ENCODE measurements around the gene FSTL4. TPM values are rescaled to one million over a fixed set of nuclear protein-coding genes. Genes with fewer than 3 reads are reported as not detected.
A peak's percentile ranks its signal among the peaks of the same experiment; 100 is the strongest.
"Not testable (repeated sequence)": the region's sequence is repeated elsewhere in the genome, so short reads cannot be mapped to it uniquely, and the experiment has no call there.

FSTL4 gene
- total RNA-seq, 1 donor from 2014 or later = 11.3 TPM

GRCh38 chr5:133397990-133398645 lies 214.2 kb downstream of the FSTL4 start:
- H3K4me1 Mint-ChIP-seq (ENCODE audit: unreplicated experiment) = peaks cover 26% of the 10 kb centered on the region
- H3K27me3 Mint-ChIP-seq = peaks cover 6% of the 10 kb centered on the region
- TF ChIP-seq CTCF (conservative IDR thresholded peaks at IDR 0.05) = no peak
- peaks cover 10% of the 10 kb centered on the region for H3K36me3 Mint-ChIP-seq
- H3K4me3 Mint-ChIP-seq = no peak overlapping the region
- no peak for DNase-seq (ENCODE audit: extremely low spot score, unreplicated experiment)
- peak overlapping the region; percentile 62 for H3K27ac Mint-ChIP-seq
- H3K9me3 Mint-ChIP-seq = peaks cover 4% of the 10 kb centered on the region

- H3K27me3 Mint-ChIP-seq = peaks cover 6% of the 10 kb centered on the region
- H3K9me3 Mint-ChIP-seq = peaks cover 4% of the 10 kb centered on the region
- no peak for TF ChIP-seq CTCF (conservative IDR thresholded peaks at IDR 0.05)
- peaks cover 10% of the 10 kb centered on the region for H3K36me3 Mint-ChIP-seq
- no peak for DNase-seq (ENCODE audit: extremely low spot score, unreplicated experiment)
- H3K27ac Mint-ChIP-seq = peak overlapping the region; percentile 62
- peaks cover 26% of the 10 kb centered on the region for H3K4me1 Mint-ChIP-seq (ENCODE audit: unreplicated experiment)
- H3K4me3 Mint-ChIP-seq = no peak overlapping the region
Measured at GRCh38 chr5:133397348-133397747, 215.0 kb downstream of the FSTL4 start.

GRCh38 chr5:133396814-133397213 lies 215.5 kb downstream of the FSTL4 start:
- Mint-ChIP-seq H3K4me3 (no peak overlapping the region), H3K27me3 (peaks cover 6% of the 10 kb centered on the region), H3K36me3 (peaks cover 10% of the 10 kb centered on the region), H3K4me1 (ENCODE audit: unreplicated experiment) (peaks cover 22% of the 10 kb centered on the region), H3K9me3 (peaks cover 4% of the 10 kb centered on the region), H3K27ac (no peak overlapping the region)
- DNase-seq (ENCODE audit: extremely low spot score, unreplicated experiment) = no peak
- no peak for TF ChIP-seq CTCF (conservative IDR thresholded peaks at IDR 0.05)

- DNase-seq (ENCODE audit: extremely low spot score, unreplicated experiment) = no peak
- Mint-ChIP-seq H3K9me3 (peaks cover 4% of the 10 kb centered on the region), H3K27ac (no peak overlapping the region), H3K27me3 (peaks cover 4% of the 10 kb centered on the region), H3K4me1 (ENCODE audit: unreplicated experiment) (peaks cover 22% of the 10 kb centered on the region), H3K4me3 (no peak overlapping the region), H3K36me3 (peaks cover 10% of the 10 kb centered on the region)
- no peak for TF ChIP-seq CTCF (conservative IDR thresholded peaks at IDR 0.05)
Measured at GRCh38 chr5:133396187-133396741, 216.1 kb downstream of the FSTL4 start.

GRCh38 chr5:133395207-133395606 lies 217.1 kb downstream of the FSTL4 start:
- H3K4me1 Mint-ChIP-seq (ENCODE audit: unreplicated experiment) = peaks cover 22% of the 10 kb centered on the region
- not testable (repeated sequence) for H3K4me3 Mint-ChIP-seq; H3K9me3 Mint-ChIP-seq; H3K27me3 Mint-ChIP-seq; H3K36me3 Mint-ChIP-seq; H3K27ac Mint-ChIP-seq; DNase-seq (ENCODE audit: extremely low spot score, unreplicated experiment)

- not testable (repeated sequence) for H3K36me3 Mint-ChIP-seq; H3K27me3 Mint-ChIP-seq; H3K4me3 Mint-ChIP-seq; H3K9me3 Mint-ChIP-seq; H3K27ac Mint-ChIP-seq; DNase-seq (ENCODE audit: extremely low spot score, unreplicated experiment)
- H3K4me1 Mint-ChIP-seq (ENCODE audit: unreplicated experiment) = peaks cover 22% of the 10 kb centered on the region
Measured at GRCh38 chr5:133394477-133394817, 217.9 kb downstream of the FSTL4 start.

All from type B pancreatic cell (in vitro differentiated cells).